Caki2 (cell line): ENCODE measurements around the gene TAL1. TPM values are rescaled to one million over a fixed set of nuclear protein-coding genes. Genes with fewer than 3 reads are reported as not detected.
A peak's percentile ranks its signal among the peaks of the same experiment; 100 is the strongest.

Source experiments
- DNase-seq: peaks from one replicate; pipeline ENCODE4 v3.0.0-alpha.2; 2015; ENCODE audit warnings: low read depth
- in situ Hi-C: cut with HindIII; loops from 2 replicates; pipeline ENCODE4 v1.10.0; 2016; ENCODE audit warnings: low sequenced_read_pairs, low pct_unique_long_range_greater_than_20kb, mixed read lengths
- total RNA-seq: library from RNA; depleted of rRNA; stranded (reverse); fragments of >200 nt; shearing (Covaris generic); gene quantifications from 2 replicates; pipeline ENCODE4 v1.2.3, GENCODE V29; 2014; ENCODE audit warnings: low replicate concordance; rRNA removed

Gene TAL1
- total RNA-seq, 1 experiment from 2014 or later: not detected

DNA sequence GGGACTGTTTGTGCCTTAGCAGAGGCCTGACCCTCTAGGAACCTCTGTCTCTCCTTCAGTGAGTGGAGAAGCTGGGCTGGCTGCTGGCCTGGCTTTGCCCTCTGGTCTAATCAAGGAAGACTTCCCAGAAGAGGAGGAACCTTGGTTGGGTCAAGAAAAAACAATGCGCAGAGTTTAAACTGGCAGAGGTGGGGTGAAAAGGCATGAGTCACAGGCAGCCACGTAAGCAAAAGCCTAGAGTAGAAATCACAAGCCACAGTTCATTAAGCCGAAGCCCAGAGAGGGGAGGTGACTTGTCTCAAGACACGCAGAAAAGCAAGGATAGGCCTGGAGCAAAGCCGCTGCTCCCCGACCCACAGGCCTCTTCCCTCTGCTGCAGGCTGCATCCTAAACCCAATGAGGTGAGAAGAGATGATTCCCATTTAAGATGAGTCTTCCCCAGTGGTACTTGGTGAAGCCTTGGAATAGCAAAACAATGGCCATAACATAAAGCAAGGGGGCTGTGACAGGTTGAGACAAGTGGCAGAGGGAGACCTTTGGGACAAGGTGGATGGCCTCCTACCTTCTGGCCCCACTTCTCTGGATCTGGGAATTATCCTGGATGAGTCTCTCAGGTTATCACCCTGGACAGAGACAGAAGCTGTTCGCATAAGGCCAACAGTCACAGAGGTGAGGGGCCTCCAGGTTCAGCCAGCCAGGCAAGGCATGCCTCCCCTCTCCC, 49.9 kb downstream of the TAL1 start:
- DNase-seq: peak; percentile 95
- in situ Hi-C loops: no loop called here

DNA sequence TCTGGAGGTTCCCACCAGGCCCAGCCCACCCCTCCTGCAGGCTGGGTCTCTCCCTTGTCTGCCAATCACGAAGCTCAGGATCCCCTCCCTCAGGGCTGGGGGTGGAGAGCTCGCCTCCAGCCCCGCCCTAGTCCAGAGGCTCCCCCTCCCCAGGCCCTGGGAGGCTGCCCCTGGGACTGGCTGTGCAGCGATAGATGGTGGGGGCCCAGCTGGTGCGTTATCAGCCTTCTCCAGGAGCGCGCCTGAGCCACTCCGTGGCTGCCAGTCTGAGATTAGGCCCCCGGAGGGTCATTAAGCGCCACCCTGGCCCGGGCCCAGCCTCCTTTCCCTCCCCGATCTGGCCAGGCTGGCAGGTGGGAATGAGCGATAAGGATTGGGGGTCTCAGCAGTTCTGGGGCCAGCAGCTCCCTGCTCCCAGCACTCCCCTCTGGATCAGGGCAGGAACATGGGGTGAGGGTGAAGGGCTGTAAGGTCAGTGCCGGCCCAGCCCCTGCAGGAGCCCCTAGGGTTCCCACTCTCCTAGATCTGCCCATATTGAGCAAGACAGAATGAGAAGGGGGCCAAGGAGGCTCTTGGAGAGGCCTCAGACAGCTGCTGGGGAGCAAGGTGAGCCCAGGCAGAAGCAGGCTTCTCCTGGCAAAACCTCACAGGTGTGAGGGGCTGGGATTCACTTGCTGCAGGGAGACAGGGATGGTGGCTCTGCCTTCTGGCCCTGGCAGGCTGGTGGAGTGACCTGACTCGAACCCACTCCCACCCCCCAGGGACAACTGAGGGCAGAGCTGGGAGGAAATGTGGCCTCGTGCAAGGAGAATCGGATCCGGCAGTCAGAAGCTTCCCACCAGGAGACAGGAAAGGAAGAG, 50.7 kb downstream of the TAL1 start:
- in situ Hi-C loops: no loop called here
- DNase-seq: no peak

DNA sequence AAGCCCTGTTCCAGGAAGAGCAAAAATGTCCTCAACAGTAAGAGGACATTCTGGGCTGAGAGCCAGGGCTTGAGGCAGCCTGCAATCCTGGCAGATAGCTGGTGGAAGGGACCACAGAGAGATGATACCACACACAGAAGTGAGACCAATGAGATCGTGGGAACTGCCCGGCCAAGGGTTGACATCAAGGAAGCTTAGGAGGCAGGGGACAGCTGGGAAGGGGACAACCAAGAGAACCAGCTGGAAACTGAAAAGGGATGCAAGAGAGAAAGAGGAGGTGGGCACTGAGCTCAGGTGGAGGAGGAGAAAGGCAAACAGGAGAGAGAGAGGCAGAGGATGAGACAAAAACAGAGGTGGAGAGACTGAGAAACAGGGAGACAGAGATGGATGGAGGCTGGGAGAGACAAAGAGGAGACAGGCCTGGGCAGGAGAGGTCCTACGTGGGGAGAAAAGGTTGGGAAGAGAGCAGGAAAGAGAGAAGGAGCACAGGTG, 51.4 kb downstream of the TAL1 start:
- in situ Hi-C loops: no loop called here
- peak; percentile 43 for DNase-seq

DNA sequence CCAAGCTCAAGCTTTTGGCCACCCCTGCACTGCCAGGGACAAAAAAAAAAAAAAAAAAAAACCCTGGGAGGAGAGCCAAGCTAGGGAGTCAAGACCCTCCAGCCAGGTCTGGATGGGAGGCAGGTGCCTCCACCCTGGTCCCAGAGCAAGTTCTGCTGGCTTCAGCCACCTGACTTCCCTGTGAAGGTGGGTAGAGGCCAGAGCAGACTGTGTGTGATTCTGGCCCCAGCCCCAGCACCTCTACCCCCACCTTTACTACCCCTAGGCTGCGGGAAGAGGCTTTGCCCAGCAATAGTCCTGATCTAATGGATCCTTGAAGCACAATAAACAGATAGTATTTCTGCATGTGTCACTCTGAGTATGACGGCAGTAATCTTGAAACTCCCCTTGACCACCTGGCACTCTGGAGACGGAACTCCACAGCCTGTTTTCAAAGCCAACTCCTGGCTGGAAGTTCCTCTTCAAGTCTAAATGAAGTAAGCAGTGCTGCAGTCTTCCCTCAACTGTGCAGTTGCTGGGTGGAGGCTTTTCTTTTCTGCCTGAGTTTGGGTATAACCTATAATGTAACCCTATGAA, 51.9 kb downstream of the TAL1 start:
- no peak for DNase-seq
- in situ Hi-C loops: no loop called here

DNA sequence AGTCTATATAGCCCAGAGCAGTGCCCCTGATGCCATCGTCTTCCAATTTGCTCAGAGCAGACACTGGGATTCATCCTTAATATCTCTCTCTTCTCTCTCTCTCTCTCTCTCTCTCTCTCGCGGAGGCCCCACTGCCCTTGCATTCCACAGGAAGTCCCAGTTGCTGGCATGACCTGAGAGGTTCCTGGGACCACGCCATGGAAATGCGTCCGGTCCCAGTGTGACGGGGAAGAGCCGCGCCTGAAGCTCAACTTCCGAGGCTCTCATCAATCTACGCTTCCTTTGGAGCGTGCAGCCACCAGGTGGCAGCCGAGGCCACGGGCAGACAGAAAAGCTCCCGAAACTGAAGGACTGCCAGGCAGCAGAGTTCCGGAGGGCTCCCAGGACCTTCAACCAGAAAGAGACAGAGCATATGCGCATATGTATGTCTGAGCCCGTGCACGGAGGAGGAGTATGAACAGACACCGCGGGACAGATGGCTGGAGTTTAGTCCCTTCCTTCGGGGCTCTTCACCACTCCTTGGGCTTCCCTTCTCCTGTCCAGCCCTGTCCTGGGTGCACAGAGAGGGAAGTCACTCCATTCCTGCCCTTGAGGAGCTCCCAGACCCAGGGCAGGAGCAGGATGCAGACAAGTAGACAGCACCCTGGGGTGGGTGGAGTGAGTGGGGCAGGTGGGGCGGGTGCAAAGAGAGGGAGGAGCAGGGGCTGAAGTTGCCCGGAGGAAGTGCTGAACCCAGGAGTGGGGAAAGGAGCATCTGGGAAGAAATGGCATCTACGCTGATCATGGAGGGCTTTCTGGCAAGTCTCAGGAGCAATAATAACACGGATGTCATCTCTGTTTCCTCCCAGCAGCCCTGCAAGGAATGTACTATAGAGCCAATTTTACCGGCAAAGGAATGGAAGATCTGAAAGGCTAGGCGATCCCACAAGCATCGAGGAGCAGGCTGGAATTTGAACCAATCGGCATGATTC, 52.7 kb downstream of the TAL1 start:
- peak; percentile 94 for DNase-seq
- in situ Hi-C loops: no loop called here

DNA sequence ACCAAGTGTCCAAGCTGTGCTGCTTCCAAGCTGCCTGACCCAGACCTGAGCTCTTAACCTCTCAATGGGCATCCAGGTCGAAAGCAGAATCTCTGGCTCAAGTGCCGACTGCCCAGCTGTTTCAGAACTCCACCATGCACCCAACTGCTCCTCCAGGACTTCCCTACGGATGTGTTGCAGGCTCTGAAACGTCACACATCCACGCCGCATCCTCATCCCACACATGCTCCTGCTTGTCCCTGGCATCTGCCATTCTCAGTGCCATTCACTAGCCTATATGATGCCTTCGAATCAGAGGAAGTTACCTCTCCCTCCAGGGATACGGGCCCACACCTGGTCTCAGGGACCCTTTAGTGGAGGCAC, 53.4 kb downstream of the TAL1 start:
- in situ Hi-C loops: no loop called here

DNA sequence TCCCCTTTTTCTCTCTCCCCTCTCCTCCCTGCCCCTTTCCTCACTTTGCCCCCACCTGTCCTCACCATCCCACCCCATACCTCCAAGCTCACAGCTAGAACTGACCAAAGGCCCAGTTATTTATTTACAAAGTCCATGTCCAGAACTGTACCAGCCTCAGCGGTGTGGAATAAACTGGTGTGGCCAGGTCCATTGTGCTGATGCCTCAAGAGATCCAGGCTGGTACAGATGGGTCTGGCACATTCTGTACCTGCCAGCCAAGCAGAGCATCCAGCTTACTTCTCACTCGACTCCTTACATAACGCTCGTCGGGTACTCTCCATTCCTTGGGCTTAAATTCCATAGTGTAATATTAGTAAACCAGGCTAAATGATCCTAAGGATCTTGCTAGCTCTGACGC, 54.0 kb downstream of the TAL1 start:
- in situ Hi-C loops: no loop called here
- no peak for DNase-seq

More for the DNA sequence above, 53.4 kb downstream of the TAL1 start:
- no peak for DNase-seq

DNA sequence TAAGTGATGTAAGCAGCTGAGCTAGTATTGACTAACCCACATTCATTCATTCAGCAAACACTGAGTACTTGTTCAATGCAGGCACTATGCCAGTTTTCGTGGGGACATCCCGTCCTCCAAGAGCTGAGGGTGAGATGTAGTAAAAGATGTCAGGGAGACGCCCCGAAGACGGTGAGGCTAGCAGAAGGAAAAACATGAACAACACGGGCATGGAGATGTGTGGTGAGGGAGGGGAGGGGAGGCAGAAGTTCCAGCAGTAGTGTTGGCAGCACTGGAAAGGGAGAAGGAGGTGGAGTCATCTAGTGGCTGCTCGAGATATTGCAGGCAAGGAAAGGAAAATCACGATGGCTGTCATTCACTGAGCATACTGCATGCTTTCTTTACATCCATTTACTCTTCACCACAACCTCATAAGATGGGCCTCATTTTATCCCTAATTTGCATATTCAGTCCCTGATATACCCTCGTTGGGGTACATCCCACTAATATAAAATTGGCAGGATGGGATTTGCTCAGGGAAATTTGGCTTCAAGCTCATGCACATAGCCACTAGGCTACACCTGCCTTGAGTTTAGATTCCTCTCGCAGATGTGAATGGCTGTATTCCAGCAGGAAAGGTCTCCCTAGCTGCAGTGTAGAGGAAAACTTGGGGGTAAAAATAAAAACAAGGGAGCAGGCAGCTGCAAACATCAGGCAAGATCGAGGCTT, 56.6 kb downstream of the TAL1 start:
- in situ Hi-C loops: no loop called here
- peak; percentile 58 for DNase-seq

DNA sequence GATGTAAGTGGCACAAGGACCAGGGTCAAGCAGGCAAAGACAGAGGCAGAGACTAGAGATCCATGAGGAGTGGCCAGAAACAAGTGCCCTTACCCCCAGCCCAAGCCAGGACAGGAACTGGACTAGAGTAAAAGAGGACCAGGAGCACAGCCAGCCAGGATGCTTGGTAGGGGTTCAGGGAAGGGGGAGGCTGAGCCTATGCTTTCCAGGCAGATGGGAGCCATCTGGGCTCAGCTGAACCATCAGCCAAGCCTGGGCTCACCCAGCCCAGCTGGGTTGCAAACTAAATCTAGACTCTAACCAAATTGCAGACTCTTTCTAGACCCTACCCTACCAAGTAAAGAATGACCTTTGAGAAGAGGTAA, 57.4 kb downstream of the TAL1 start:
- in situ Hi-C loops: no loop called here
- DNase-seq: no peak

DNA sequence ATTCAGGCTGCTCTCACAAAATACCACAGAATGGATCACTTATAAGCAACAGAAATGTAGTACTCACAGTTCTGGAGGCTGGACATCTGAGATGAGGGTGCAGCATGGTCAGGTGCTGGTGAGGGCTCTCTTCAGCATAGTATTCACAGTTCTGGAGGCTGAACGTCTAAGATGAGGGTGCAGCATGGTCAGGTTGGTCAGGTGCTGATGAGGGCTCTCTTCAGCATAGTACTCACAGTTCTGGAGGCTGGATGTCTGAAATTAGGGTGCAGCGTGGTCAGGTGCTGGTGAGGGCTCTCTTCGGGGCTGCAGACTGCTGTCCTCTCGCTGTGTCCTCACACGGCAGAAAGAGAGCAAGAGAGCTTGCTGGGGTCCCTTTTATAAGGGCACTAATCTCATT, 59.2 kb downstream of the TAL1 start:
- no peak for DNase-seq
- in situ Hi-C loops: no loop called here

Other genes with a start within 250 kb of the TAL1 start
- not detected in 2 replicates for gene CYP4X1, start 208.6 kb downstream of the TAL1 start, total RNA-seq
- gene CYP4Z1, start 165.0 kb downstream of the TAL1 start, total RNA-seq: not detected in 2 replicates
- gene CYP4A22, start 94.8 kb downstream of the TAL1 start, total RNA-seq: not detected in 2 replicates
- 335 and 371 TPM in 2 replicates for gene PDZK1IP1, start 42.2 kb downstream of the TAL1 start, total RNA-seq
- gene STIL, start 81.9 kb upstream of the TAL1 start, total RNA-seq: 16.6 and 40.5 TPM in 2 replicates
- gene CMPK1, start 101.6 kb upstream of the TAL1 start, total RNA-seq: 96.6 and 107 TPM in 2 replicates
- gene FOXE3, start 184.1 kb upstream of the TAL1 start, total RNA-seq: not detected in 2 replicates
- gene FOXD2, start 205.8 kb upstream of the TAL1 start, total RNA-seq: 1.6 TPM in 2 replicates